Activated CD4-positive, alpha-beta T cell treated with anti-CD3 and anti-CD28 coated beads, Interleukin-2, amount 50 U/mL, for 16 hours (primary cell): Measurements from ENCODE around the gene ELF1.
"Not testable (repeated sequence)": the region's sequence is repeated elsewhere in the genome, so short reads cannot be mapped to it uniquely, and the experiment has no call there.

Experiments
- DNase-seq: peaks from one replicate; pipeline ENCODE4 v3.0.0-alpha.2; 2020

The ELF1 gene

DNA sequence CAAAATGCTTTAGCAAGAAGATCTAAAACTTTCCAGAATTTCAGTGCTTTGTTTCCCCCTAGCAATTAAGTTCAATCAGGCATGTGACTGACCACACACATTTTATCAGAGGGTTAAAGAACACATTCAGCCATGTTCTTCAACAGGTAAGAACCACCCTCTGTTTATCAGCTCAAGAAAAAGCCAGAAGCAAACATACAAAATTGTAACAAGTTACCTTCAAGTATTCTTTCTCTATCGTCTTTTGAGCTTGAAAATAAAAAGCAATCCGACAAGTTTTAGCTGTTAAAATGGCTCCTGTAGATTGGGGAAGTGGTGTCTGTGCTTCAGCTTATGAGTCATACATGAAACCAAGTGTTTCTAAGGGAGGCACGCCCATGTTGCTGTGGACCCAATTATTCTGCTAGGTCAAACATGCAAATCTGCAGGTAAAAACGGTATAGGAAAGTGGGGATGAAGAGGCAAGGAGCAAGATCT is at the start of gene ELF1:
Gene ELF1, minus strand, starts transcription at position 306 of the 477 bp plus-strand sequence. CDS start 37,262 bp downstream, outside the sequence.
- DNase-seq, result peak; percentile 87

DNA sequence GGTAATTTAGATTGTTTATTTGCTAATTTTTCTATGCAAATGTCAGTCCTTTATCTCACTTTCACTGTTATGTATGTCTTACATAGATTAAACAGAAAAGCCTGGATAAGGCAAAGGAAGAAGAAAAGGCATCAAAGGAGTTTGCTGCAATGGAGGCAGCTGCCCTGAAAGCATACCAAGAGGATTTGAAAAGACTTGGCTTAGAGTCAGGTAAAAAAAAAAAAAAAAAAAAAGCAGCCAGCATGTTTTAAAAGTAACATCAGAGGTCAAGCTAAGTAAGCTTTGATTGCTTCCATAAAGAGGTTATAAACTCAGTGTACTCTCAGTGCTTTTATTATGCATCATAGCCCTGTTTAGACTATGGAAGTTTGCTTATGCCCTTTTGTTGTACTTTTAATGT is 46.0 kb upstream of the ELF1 start:
- DNase-seq, result no peak

DNA sequence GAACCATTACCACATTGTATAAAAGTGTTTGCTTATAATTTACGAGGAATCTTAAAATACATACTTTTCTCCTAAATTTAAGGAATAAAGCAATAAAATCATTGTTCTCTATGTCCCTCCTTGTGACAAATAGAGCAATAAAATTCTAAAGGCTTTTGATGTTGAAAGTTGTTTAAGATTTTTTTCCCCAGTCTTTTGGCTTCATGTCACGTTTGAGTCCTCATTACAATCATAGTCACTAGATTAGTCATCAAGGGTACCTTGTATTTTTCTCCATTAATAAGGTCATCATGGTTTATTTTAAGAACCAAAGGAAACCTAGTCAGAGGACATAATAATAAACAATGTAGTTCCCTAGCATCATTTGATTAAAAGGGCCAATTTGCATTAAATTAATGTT is 45.4 kb upstream of the ELF1 start:
- DNase-seq, result no peak

DNA sequence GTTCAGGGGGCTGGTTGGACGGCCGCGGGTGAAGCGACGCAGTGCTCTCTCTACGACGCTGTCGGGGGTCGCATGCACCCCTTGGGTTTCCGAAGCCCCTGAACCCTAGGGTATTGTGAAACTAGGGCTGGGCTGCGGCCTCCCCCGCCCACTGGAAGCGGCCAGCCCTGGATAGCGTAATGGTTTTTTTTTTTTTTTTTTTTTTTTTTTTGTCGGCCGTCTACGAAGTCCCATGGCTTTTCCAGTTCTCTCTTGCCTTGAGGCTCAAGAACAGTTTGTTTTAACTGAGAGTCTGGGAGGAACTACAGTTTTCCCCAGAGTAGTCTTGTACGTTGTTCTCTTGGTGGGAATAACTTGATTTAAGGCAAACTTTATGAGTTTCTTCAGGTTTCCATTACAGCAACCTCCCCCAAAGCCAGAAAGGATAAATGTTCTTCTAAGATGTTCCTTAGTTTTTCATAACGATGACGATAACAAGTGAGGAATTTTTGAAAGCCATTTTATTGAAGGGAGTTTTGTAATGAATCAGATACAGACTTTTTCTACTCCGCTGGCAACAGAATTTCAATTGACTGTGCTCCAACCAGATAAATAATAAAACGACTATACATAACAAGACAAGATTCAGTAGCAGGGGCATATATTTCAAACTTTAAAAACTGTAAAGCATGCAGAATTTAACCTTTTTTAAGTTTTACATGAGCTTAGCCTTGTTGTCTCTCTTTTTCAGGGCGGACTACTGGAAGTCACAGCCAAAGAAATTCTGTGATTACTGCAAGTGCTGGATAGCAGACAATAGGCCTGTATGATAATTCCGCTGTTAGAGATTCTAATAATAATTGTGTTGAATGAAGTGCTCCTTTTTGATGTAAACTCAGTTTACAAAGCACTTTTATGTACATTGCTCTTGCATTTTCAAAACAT is 43.1 kb upstream of the ELF1 start:
- no peak for DNase-seq

DNA sequence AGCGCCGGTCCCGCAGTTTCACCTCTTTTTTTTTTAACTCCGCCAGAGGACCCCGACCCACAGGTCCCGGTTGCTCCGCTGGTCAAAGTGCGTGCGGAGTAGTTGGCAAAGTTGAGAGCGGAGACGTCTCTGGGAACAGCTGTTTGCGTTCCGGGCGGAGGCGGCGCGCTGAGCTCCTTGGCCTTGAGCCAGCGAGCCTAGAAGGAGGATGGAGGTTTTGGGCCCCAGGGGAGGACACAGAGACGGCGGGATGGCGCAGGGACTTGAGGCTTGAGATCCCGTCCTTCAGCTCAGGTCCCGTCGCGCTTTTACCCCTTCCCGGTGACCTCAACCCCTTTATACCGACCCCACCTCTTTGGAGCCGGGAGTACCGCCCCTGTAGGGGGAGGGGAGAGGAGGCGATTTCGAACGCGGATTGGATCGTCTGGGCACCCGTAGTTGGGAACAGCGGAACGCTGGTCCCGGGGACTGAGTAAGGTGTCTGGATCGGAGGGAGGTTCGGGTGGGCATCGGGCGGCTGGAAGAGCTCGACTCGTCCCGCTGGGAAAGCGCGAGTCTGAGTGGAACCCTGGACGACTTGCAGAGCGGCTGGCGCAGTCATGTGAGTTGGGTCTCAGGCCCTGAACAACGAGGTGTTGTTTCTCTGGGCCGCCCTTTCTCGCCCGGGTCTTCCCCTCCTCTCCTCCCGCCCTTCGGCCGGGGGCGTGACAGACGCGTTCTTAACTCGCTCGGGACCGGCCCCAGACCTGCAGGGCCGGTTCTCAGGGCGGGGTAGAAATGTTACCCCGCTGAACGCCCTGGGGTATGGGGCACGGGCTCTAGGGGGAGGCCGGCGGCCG is 42.2 kb upstream of the ELF1 start, which contains the start of gene WBP4:
Gene WBP4, plus strand, starts transcription at position 435 of the 839 bp plus-strand sequence. Its CDS starts 165 bp downstream, at position 600.
- peak; percentile 92 for DNase-seq

DNA sequence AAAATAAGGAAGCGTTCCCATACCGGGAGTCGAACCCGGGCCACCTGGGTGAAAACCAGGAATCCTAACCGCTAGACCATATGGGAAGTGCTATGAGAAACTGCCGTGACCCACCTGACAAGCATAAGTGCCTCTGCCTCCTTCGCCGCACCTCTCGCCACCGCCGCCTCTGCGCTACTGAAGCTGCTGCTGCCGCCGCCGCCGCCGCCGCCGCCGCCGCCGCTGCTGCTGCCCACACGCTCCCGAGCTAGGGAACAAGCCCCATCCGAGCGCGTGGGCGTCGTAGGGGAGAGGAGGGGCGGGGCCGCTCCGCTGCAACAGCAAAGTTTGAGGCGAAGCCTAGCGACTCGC is 41.6 kb upstream of the ELF1 start:
- DNase-seq, result peak; percentile 85

DNA sequence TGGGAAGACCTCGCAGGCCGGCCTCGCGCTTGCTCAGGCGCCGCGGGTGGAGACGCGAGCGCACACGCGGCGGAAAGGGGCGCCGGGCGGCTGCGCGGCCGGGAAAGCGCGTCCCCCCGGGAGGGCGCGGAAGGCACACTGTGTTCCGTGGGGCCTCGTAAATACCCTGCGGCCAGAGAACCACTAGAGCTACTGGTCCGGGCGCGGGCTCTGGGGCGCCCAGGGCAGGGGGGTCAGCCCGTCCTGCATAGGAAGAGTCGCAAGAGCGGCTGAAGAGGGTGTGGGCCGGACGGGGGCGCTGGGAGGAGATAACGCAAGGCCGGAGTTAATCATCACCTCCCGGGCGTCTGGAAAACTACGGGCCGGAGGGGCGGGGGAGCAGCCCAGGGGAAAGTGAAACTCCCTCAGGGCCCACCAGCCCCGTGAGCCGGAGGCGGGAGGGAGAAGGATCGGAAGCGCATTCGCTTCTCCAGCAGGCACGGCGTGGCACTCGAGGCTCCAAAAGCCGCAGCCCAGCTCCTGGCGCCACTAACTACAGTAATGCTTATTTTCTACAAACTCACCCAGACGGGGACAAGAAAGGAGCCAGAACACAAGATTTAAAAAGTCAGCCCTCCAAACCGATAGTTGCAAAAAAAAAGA is 41.1 kb upstream of the ELF1 start:
- peak; percentile 82 for DNase-seq

DNA sequence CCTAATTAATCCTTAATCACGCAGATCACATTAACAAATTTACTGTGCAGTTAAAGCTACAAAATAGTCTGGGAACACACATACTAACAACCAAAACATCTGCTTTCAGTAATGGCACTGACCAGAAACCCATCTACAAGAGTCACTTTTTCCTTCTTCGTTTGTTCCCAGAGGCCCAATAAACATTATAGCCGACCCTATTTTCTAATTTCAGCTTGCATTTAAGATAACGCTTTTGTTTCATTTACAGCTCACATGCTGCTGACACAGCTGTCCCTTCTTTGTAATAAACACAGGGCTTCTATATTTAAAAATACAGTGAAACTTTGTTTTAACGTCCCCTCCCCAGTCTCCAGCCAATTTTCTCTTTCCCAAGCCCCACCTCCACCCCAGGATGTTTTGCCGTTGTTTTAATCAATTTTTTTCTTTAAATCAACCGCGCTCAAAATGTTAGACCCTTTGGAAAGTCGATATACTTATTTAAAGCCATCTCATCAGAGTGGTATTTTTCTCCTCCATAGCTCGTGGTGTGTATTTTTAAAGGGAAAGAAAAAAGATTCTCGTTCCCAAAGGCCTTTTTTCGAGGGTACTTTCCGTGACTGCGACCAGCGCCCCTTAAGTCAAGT is 40.5 kb upstream of the ELF1 start:
- DNase-seq, result no peak

DNA sequence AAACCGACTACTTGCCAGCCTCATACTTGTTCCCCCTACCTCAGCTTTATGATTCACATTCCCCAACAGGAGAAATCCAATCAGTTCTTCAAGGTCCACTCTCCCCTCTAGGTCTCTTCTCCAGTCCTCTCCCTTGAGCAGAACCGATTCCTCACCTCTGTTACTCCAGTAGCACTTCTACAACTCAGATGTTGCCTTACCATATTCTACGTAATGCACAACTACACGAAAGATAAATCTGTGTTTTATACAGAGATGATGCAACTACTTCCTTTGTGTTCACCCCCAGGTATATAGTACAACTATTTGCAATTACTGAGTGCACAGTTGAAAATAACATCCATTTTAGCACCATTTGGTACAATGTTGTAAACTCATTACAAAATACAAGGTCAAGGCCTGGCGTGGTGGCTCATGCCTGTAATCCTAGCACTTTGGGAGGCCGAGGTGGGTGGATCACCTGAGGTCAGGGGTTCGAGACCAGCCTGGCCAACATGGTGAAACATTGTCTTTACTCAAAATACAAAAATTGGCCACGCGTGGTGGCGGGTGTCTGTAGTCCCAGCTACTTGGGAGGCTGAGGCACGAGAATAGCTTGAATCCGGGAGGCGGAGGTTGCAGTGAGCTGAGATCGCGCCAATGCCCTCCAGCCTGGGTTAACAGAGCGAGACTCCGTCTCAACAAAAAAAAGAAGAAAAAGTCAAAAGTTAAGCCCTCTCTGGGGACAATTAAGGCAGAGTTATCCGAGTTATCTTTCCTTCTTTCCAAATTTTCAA is 39.4 kb upstream of the ELF1 start:
- DNase-seq, result no peak

DNA sequence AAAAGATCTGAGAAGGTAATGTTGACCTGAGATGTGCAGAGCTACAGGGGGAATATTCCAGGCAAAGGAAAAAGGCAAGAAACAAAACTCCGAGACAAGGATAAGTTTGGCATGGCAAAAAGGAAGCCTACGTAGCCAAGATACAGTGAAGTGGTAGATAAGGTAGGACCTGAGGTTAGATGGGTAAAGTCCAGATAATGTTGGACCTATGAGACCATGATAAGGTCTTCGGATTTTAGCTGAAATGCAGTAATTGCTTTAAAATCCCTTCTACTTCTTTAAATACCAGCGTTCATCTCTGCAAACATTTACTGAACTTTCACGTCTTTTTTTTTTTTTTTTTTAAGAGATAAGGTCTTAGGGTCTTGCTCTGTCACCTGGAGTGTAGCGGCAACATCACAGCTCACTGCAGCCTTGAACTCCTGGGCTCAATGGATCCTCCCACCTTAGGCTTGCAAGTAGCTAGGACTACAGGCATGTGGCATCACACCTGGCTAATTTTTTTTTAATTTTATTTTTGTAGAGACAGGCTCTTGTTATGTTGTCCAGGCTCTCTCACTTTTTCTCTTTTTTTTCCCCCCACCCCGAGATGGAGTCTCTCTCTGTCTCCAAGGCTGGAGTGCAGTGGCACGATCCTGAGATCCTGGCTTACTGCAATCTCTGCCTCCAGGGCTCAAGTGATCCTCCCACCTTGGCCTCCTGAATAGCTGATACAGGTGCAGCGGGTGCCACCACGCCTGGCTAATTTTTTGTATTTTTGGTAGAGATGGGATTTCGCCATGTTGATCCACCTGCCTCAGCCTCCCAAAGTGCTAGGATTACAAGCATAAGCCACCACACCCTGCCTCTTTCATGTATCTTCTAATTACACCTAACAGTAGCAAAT is 38.0 kb upstream of the ELF1 start:
- DNase-seq, result no peak

DNA sequence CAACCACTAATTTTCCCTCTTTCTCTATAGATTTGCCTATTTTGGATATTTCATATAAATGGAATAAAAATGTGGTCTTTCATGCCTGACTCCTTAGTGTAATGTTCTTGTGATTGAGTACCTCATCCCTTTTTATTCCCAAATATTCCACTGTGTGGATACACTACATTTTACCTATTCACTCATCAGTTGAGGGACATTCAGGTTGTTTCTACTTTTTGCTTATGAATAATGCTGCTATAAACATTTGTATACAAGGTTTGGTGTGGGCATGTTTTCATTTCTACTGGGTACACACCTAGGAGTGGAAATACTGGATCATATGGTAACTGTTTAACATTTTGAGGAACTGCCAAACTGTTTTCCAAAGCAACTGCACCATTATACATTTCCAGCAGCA is 37.1 kb upstream of the ELF1 start:
- DNase-seq, result no peak

DNA sequence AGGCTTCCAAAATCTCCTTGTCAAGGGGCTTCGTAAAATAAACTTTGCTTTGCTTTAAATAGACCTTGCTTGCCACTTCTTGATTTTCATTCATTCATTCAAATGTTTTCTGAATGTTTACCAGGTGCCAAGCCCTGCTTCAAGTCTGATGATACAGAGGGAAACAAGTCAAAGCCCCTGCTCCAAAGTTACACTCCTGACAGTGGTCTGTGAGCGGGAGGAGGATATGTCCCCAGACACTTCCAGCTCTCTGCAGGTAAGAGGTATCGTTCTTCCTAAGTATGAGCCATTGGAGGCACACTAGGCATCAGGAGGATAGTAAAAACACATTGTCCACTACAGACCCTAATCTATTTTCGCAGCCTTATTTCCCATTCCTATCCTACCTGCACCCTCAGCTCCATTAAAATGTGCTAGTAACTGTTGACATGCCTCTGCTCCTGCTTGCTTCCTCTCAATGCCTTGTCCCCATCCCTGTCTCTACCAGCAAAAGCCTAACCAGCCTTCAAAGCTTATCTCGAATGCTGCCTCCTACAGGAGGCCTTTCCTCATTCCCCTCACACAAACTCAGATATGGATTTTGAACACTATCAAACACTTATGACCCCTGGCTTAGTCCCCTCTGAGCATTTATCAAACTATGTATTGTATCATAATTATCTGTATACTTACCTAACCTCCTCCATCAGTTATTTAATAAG is 36.0 kb upstream of the ELF1 start:
- DNase-seq, result no peak

DNA sequence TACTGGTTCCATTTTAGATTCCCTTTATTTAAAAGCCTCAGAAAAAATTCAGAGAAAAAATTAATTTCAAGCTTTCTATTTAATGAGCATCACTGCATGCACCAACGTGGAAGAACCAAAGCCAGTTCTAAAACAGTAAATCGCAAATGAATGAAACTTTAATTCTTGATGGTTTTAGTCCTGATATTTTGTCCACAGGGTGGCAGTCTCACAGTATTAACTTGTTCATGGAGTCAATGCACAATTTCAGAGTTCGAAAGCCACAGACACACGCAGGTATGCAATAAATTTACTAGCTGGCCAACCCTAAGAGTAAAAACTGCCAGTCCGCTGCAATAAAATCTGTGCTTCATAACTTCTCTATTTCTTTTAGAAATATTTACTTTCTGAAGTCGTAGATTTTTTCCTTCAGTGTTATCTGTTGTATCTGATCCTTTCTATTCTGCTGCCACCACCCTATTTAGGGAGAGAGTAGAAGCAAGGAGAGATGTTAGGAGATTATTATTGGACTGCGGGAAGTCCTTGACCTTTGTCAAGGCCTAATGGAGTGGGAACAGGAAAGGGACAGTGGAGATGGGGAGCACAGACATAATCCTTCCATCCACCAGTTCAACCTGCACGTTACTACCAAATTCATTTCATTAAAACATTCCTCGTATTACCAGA is 35.2 kb upstream of the ELF1 start:
- peak; percentile 65 for DNase-seq

DNA sequence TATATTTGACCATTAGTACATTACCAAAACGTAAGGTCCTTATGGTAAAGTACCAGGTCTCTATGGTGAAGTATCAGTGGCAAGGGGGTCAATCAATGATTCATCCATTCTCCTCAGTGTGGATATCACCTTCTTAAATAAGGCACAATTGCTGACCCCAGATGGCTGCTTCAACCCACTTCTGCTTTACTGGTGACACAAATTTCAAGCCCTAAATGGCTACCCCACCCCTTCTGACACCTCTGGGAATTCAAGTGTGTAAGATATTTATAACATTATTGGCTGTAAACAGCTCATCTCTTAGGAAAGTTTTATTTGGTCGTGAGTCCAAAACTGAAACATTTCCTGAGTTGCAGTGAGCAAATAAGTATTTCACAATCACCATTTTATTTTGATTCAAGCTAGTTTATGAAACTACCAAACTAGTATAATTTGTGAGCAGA is 34.3 kb upstream of the ELF1 start:
- no peak for DNase-seq

DNA sequence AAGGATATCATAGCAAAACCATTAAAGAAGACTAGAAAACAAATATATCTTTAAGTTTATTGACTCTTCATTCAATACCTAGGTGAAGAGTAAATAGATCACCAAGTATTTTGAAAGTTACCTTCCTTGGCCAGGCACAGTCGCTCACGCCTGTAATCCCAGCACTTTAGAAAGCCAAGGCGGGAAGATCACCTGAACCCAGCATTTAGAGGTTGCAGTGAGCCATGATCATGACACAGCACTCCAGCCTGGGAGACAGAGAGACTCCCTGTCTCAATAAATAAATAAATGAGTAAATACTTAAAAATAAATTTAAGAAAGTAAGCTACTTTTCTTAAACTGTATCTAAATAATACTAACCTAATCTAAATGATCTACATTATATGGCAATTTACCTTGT is 33.3 kb upstream of the ELF1 start:
- no peak for DNase-seq

DNA sequence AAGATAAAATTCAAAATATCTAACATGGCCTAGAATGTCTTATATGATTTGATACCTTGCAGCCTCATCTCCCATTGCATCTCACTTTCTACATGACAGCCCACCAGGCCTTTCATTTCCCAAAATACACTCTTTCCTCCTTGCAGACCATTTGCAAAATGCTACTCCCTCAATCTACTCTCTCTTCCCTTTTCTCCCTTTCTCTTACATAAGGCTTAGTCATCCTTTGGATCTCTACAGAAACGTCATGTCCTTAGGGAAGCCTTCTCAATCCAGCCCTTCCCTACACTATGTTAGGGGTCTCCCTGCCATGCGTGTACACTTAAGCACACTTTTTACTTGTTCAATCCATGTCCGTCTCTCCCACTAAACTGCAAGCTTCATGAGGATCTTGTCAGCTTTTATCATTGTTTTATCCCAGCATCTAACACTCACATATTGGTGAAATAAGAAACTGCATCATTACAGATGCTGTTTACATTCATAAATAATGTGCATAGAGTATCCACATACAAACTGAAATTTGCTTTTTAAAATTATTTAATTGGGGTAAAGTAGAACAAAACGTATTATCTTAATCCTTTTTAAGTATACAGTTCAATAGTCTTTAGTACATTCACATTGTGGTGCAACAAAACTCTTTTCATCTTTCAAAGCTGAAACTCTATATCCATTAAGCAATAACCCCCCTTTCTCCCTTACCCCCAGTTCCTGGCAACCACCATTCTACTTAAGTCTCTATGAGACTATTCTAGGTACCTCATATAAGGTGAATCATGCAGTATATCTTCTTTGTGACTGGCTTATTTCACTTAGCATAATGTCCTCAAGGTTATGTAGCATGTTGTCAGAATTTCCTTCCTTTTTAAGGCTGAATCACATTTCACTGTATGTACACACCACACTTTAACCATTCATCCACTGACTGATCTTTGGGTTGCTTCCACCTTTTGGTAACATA is 30.6 kb upstream of the ELF1 start:
- no peak for DNase-seq

DNA sequence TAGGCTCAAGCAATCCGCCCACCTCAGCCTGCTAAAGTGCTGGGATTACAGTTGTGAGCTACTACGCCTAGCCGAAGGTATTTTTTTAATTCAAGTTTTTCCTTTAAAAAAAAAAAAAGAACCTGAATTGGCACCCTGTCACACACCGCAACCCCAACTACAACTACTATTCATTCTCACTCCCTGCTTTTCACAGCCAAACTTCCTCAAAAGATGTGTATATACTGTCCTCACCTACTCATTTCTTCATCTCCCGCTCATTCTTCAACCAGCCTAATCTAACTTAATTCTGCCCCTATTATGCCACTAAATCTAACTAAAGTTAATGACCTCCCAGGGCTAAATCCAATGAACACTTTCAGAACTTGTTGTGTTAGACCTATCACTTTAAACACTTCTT is 29.5 kb upstream of the ELF1 start:
- no peak for DNase-seq

DNA sequence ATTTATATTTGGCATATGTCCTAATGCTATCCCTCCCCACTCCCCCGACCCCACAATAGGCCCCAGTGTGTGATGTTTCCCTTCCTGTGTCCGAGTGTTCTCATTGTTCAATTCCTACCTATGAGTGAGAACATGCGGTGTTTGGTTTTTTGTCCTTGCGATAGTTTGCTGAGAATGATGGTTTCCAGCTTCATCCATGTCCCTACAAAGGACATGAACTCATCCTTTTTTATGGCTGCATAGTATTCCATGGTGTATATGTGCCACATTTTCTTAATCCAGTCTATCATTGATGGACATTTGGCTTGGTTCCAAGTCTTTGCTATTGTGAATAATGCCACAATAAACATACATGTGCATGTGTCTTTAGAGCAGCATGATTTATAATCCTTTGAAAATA is 23.3 kb upstream of the ELF1 start:
- not testable (repeated sequence) for DNase-seq
